ENCODE data around the gene NAP1L4.

DNA sequence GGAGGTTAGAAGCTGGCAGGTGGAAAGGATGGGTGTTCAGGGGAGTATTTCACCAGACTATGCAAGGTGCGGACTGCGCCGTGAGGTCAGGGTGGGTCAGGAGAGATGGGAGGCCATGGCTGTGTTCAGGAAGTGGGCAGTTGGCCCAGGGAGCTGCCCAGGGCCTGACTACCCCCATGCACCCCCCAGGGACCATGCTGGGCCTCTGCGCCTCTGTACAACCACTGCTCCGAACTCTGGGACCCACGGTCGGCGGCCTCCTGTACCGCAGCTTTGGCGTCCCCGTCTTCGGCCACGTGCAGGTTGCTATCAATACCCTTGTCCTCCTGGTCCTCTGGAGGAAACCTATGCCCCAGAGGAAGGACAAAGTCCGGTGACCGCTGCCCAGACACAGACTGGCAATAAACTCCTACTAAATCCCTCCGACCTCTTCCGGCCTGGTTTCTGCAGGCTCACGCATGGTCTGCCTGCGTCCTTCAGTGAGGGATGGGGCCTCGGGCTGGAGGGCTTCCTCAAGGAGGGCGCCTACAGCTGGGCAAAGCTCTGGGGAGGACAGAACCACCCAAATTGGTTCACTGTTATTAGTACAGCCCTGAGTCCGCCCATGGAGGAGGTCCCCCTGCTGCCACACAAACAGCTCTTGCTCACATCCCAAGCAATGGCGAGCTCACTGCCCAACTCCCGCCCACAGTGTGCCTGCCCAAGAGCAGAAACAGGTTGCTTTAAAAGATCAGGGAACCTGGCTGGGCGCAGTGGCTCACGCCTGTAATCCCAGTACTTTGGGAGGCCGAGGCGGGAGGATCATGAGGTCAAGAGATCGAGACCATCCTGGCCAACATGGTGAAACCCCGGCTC lies 67.1 kb downstream of the NAP1L4 start:
- TF ChIP-seq, protein P1, sequence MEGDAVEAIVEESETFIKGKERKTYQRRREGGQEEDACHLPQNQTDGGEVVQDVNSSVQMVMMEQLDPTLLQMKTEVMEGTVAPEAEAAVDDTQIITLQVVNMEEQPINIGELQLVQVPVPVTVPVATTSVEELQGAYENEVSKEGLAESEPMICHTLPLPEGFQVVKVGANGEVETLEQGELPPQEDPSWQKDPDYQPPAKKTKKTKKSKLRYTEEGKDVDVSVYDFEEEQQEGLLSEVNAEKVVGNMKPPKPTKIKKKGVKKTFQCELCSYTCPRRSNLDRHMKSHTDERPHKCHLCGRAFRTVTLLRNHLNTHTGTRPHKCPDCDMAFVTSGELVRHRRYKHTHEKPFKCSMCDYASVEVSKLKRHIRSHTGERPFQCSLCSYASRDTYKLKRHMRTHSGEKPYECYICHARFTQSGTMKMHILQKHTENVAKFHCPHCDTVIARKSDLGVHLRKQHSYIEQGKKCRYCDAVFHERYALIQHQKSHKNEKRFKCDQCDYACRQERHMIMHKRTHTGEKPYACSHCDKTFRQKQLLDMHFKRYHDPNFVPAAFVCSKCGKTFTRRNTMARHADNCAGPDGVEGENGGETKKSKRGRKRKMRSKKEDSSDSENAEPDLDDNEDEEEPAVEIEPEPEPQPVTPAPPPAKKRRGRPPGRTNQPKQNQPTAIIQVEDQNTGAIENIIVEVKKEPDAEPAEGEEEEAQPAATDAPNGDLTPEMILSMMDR (IDR thresholded peaks at IDR 0.05; ENCODE audit: low read depth, low read length), result no peak
- no peak for TF ChIP-seq POLR2A (IDR thresholded peaks at IDR 0.05; ENCODE audit: extremely low read depth, insufficient read length)
